Measurements from ENCODE around the gene POU4F3. TPM values are rescaled to one million over a fixed set of nuclear protein-coding genes. Genes with fewer than 3 reads are reported as not detected.

Gene POU4F3, protein sequence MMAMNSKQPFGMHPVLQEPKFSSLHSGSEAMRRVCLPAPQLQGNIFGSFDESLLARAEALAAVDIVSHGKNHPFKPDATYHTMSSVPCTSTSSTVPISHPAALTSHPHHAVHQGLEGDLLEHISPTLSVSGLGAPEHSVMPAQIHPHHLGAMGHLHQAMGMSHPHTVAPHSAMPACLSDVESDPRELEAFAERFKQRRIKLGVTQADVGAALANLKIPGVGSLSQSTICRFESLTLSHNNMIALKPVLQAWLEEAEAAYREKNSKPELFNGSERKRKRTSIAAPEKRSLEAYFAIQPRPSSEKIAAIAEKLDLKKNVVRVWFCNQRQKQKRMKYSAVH
- 0.19 and 0.22 TPM in 2 replicates for total RNA-seq (ENCODE audit: low replicate concordance)

- peak; percentile 75 for DNase-seq (ENCODE audit: low spot score)
- TF ChIP-seq EZH2 (IDR thresholded peaks at IDR 0.05) = peak; percentile 14
- TF ChIP-seq CTCF (IDR thresholded peaks at IDR 0.05) = no peak
- peak; percentile 38 for TF ChIP-seq EZH2phosphoT487 (IDR thresholded peaks at IDR 0.05)
- Histone ChIP-seq H3K4me2 (peak within 1 kb of the TSS; percentile 78), H3K4me3 (peak within 1 kb of the TSS; percentile 42), H3F3A (ENCODE audit: low read depth) (peaks cover 18% of the 10 kb centered on the region), H3K36me3 (no peaks in the 10 kb centered on the region), H2AFZ (replicated peaks) (no peak within 1 kb of the TSS), H3K27me3 (peaks cover 100% of the 10 kb centered on the region), H4K20me1 (ENCODE audit: low read depth) (peaks cover 92% of the 10 kb centered on the region), H3K4me1 (peaks cover 20% of the 10 kb centered on the region), H3K9me3 (ENCODE audit: low read depth) (no peaks in the 10 kb centered on the region), H3K79me2 (ENCODE audit: low read depth) (no peaks in the 10 kb centered on the region), H3K9ac (no peak within 1 kb of the TSS), H3K27ac (no peak within 1 kb of the TSS)
- H3K4me3 Mint-ChIP-seq = peak within 1 kb of the TSS; percentile 71
- H3K27ac Mint-ChIP-seq = no peak within 1 kb of the TSS
- peaks cover 96% of the 10 kb centered on the region for H3K27me3 Mint-ChIP-seq (ENCODE audit: insufficient read depth, low read depth)
- no peaks in the 10 kb centered on the region for H3K36me3 Mint-ChIP-seq
- peaks cover 16% of the 10 kb centered on the region for H3K4me1 Mint-ChIP-seq
- H3K9me3 Mint-ChIP-seq = peaks cover 2% of the 10 kb centered on the region
Measured at GRCh38 chr5:146338774-146339714, at the start of gene POU4F3. POU4F3 (plus strand) TSS chr5:146338839; CDS start chr5:146339113, 274 bp downstream.

- DNase-seq (ENCODE audit: low spot score) = no peak
- H2AFZ ChIP-seq (replicated peaks) = no peak overlapping the region
- no peaks in the 10 kb centered on the region for H3K4me1 ChIP-seq
- H3K4me2 ChIP-seq = no peak overlapping the region
- H3K4me3 ChIP-seq = no peak overlapping the region
- Mint-ChIP-seq H3K27ac (no peak overlapping the region), H3K4me3 (no peak overlapping the region), H3K9me3 (no peaks in the 10 kb centered on the region), H3K27me3 (ENCODE audit: insufficient read depth, low read depth) (no peaks in the 10 kb centered on the region), H3K4me1 (no peaks in the 10 kb centered on the region), H3K36me3 (peaks cover 2% of the 10 kb centered on the region)
- H3K36me3 ChIP-seq = peaks cover 9% of the 10 kb centered on the region
- H3K27me3 ChIP-seq = no peaks in the 10 kb centered on the region
- no peak overlapping the region for H3K27ac ChIP-seq
- no peak overlapping the region for H3K9ac ChIP-seq
- H3K9me3 ChIP-seq (ENCODE audit: low read depth) = no peaks in the 10 kb centered on the region
- no peak for TF ChIP-seq EZH2 (IDR thresholded peaks at IDR 0.05)
- no peak for TF ChIP-seq EZH2phosphoT487 (IDR thresholded peaks at IDR 0.05)
- TF ChIP-seq CTCF (IDR thresholded peaks at IDR 0.05) = no peak
- no peaks in the 10 kb centered on the region for H3K79me2 ChIP-seq (ENCODE audit: low read depth)
- H4K20me1 ChIP-seq (ENCODE audit: low read depth) = peaks cover 12% of the 10 kb centered on the region
- H3F3A ChIP-seq (ENCODE audit: low read depth) = peaks cover 17% of the 10 kb centered on the region
Measured at GRCh38 chr5:146290318-146290717, 48.3 kb upstream of the POU4F3 start.

- H3K36me3 ChIP-seq = no peaks in the 10 kb centered on the region
- H3K9me3 Mint-ChIP-seq = no peaks in the 10 kb centered on the region
Measured at GRCh38 chr5:146291421-146292074, 47.1 kb upstream of the POU4F3 start.

More at GRCh38 chr5:146291421-146292074, 47.1 kb upstream of the POU4F3 start:
- Mint-ChIP-seq H3K36me3 (peaks cover 1% of the 10 kb centered on the region), H3K27me3 (ENCODE audit: insufficient read depth, low read depth) (no peaks in the 10 kb centered on the region), H3K4me1 (no peaks in the 10 kb centered on the region), H3K4me3 (no peak overlapping the region), H3K27ac (no peak overlapping the region)
- Histone ChIP-seq H2AFZ (replicated peaks) (no peak overlapping the region), H3K79me2 (ENCODE audit: low read depth) (no peaks in the 10 kb centered on the region), H3K27me3 (no peaks in the 10 kb centered on the region), H3K4me1 (no peaks in the 10 kb centered on the region), H3K9me3 (ENCODE audit: low read depth) (no peaks in the 10 kb centered on the region), H4K20me1 (ENCODE audit: low read depth) (peaks cover 12% of the 10 kb centered on the region), H3K4me2 (no peak overlapping the region), H3K9ac (no peak overlapping the region), H3F3A (ENCODE audit: low read depth) (peaks cover 17% of the 10 kb centered on the region), H3K4me3 (no peak overlapping the region), H3K27ac (no peak overlapping the region)
- DNase-seq (ENCODE audit: low spot score) = peak; percentile 79
- no peak for TF ChIP-seq EZH2phosphoT487 (IDR thresholded peaks at IDR 0.05)
- TF ChIP-seq CTCF (IDR thresholded peaks at IDR 0.05) = peak; percentile 85
- TF ChIP-seq EZH2 (IDR thresholded peaks at IDR 0.05) = no peak

All from neural progenitor cell (in vitro differentiated cells).